HK-2 (cell line): Measurements from ENCODE around the gene OR10A7.
A peak's percentile ranks its signal among the peaks of the same experiment; 100 is the strongest.
"Not testable (repeated sequence)": the region's sequence is repeated elsewhere in the genome, so short reads cannot be mapped to it uniquely, and the experiment has no call there.

Source experiments
- DNase-seq: peaks from one replicate; pipeline ENCODE4 v3.0.0-alpha.2; 2018; ENCODE audit not compliant: unreplicated experiment

OR10A7 gene

GRCh38 chr12:55220725-55221124, at the start of gene OR10A7:
Gene OR10A7 (plus strand): TSS chr12:55221025. CDS start chr12:55221025, 0 bp downstream.
- DNase-seq = no peak

- no peak for DNase-seq
Observed at GRCh38 chr12:55171445-55171844, 49.4 kb upstream of the OR10A7 start.

GRCh38 chr12:55171846-55172245, 49.0 kb upstream of the OR10A7 start:
- DNase-seq = not testable (repeated sequence)

GRCh38 chr12:55172686-55173085, 48.1 kb upstream of the OR10A7 start:
- DNase-seq = no peak

- no peak for DNase-seq
Observed at GRCh38 chr12:55173456-55173855, 47.4 kb upstream of the OR10A7 start.

GRCh38 chr12:55188573-55188972, 32.3 kb upstream of the OR10A7 start:
- DNase-seq = no peak

GRCh38 chr12:55188974-55189556, 31.8 kb upstream of the OR10A7 start:
- DNase-seq = peak; percentile 18

GRCh38 chr12:55194382-55194781, 26.4 kb upstream of the OR10A7 start:
- no peak for DNase-seq

GRCh38 chr12:55226523-55226922, 5.7 kb downstream of the OR10A7 start:
- no peak for DNase-seq

GRCh38 chr12:55227643-55228042, 6.8 kb downstream of the OR10A7 start:
- no peak for DNase-seq

- DNase-seq = no peak
Observed at GRCh38 chr12:55244309-55244708, 23.5 kb downstream of the OR10A7 start, which contains the start of gene OR6C74. Gene OR6C74 (plus strand): TSS chr12:55244609. CDS start chr12:55247288, 2,679 bp downstream.

- DNase-seq = no peak
Observed at GRCh38 chr12:55246159-55246558, 25.3 kb downstream of the OR10A7 start.

- DNase-seq = no peak
Observed at GRCh38 chr12:55250944-55251343, 30.1 kb downstream of the OR10A7 start.

GRCh38 chr12:55253281-55253680, 32.5 kb downstream of the OR10A7 start:
- DNase-seq = no peak

GRCh38 chr12:55256831-55257230, 36.0 kb downstream of the OR10A7 start:
- DNase-seq = no peak

- no peak for DNase-seq
Observed at GRCh38 chr12:55258303-55258702, 37.5 kb downstream of the OR10A7 start.
